HepG2 (cell line): ENCODE results near the gene NLRC3. TPM values are rescaled to one million over a fixed set of nuclear protein-coding genes. Genes with fewer than 3 reads are reported as not detected.

ENCODE experiments used
- ATAC-seq: fragments of 200-7000 bp; cut with Tn5 transposase; 3 replicates; pipeline ENCODE4 v1.9.1; 2020; ENCODE audit warnings: mild to moderate bottlenecking, moderate library complexity
- BruUV-seq: library from RNA; stranded (reverse); fragments of 400-500 nt; replicated peaks from 2 replicates; lab custom pipeline; 2021; lab: Mats Ljungman, UMichigan
- CTCF ChIA-PET: fragments of 300-600 bp; formaldehyde crosslinking; extraction: SDS; loops from one replicate; lab custom pipeline; 2021; ENCODE audit warnings: low total read pairs, inconsistent platforms, low intra/inter-chr PET ratio; lab: Yijun Ruan, JAX
- POLR2A ChIA-PET: fragments of 350-600 bp; sonication (Branson Sonifier 250); formaldehyde crosslinking; loops from one replicate; lab custom pipeline; 2020; ENCODE audit warnings: antibody characterized with exemption, inconsistent platforms; lab: Yijun Ruan, JAX
- DNase-seq: peaks from one replicate; pipeline ENCODE4 v3.0.0-alpha.2; 2015; ENCODE audit warnings: low spot score
- FAIRE-seq: peaks from 3 replicates; lab custom pipeline; 2011; peaks lifted over from hg19 to GRCh38; lab: Jason Lieb, UNC
- H2AFZ ChIP-seq: one replicate; pipeline ENCODE4 v1.6.1; 2011; ENCODE audit warnings: low read length, inconsistent platforms
- H3K27ac ChIP-seq: fragments of 300-600 bp; 3 replicates; pipeline ENCODE4 v1.8.0; 2011; ENCODE audit warnings: mixed run types, mild to moderate bottlenecking, mixed read lengths, low read length, inconsistent platforms; ENCODE audit not compliant: insufficient read depth; ENCODE audit errors: extremely low read length
- H3K27me3 ChIP-seq, 2 experiments: fragments of 200-600 bp in 1 of 2; 2 replicates in 1 of 2; 3 replicates in 1 of 2; pipeline versions ENCODE4 v1.6.0 to v1.8.0; 2011; ENCODE audit warnings: low read length in 2 of 2, mild to moderate bottlenecking in 2 of 2, moderate library complexity in 2 of 2, inconsistent platforms in 1 of 2; ENCODE audit not compliant: insufficient read depth in 2 of 2, control insufficient read depth in 1 of 2
- H3K36me3 ChIP-seq, 2 experiments: fragments of 200-600 bp in 1 of 2; replicated peaks in 1 of 2; 2 replicates in 1 of 2; 3 replicates in 1 of 2; pipeline versions ENCODE4 v1.5.1 to v1.8.0; 2011; ENCODE audit warnings: low read length in 2 of 2, inconsistent platforms in 1 of 2; ENCODE audit not compliant: insufficient read depth in 2 of 2, control insufficient read depth in 1 of 2
- H3K4me1 ChIP-seq: 2 replicates; pipeline ENCODE4 v1.5.1; 2012; ENCODE audit warnings: low read length, inconsistent platforms; ENCODE audit not compliant: insufficient read depth
- H3K4me2 ChIP-seq: 2 replicates; pipeline ENCODE4 v1.6.0; 2011; ENCODE audit warnings: low read depth, low read length, inconsistent platforms
- H3K4me3 ChIP-seq, 3 experiments: fragments of 200-600 bp in 1 of 3; sonication (generic), shearing (Covaris generic) in 1 of 3; replicated peaks in 1 of 3; 2 replicates each; pipeline ENCODE4 v1.5.1; 2011 to 2016; ENCODE audit warnings: low read length in 3 of 3, inconsistent platforms in 2 of 3, low read depth in 2 of 3, mild to moderate bottlenecking in 2 of 3, control low read depth in 1 of 3, mixed read lengths in 1 of 3; ENCODE audit not compliant: insufficient read depth in 1 of 3
- H3K79me2 ChIP-seq: one replicate; pipeline ENCODE4 v1.6.1; 2011; ENCODE audit warnings: low read length, inconsistent platforms; ENCODE audit not compliant: insufficient read depth
- H3K9ac ChIP-seq: 2 replicates; pipeline ENCODE4 v1.6.0; 2011; ENCODE audit warnings: mild to moderate bottlenecking, low read depth, low read length, inconsistent platforms; ENCODE audit not compliant: insufficient read depth
- H3K9me3 ChIP-seq: 2 replicates; pipeline ENCODE4 v1.5.1; 2012; ENCODE audit warnings: mild to moderate bottlenecking, low read length
- H4K20me1 ChIP-seq: 2 replicates; pipeline ENCODE4 v1.6.0; 2011; ENCODE audit warnings: inconsistent platforms, mild to moderate bottlenecking, low read length, moderate library complexity; ENCODE audit not compliant: insufficient read depth
- DPF2 ChIP-seq: sonication (generic); formaldehyde crosslinking; IDR thresholded peaks from 2 replicates; pipeline ENCODE4 v1.4.0; 2020; ENCODE audit warnings: mild to moderate bottlenecking, low read depth, missing genetic modification reagents, borderline replicate concordance
- PHB2 ChIP-seq: fragments of 450-650 bp; IDR thresholded peaks from 2 replicates; pipeline ENCODE4 v1.6.1; 2018; ENCODE audit not compliant: partially characterized antibody
- ZNF652 ChIP-seq: IDR thresholded peaks from 2 replicates; pipeline ENCODE4 v1.6.1; 2016; ENCODE audit warnings: low read depth, borderline replicate concordance
- ZNF768 ChIP-seq: sonication (generic); formaldehyde crosslinking; IDR thresholded peaks from 2 replicates; pipeline ENCODE4 v1.4.0; 2020; ENCODE audit warnings: missing genetic modification reagents
- ZNF781 ChIP-seq: sonication (generic); formaldehyde crosslinking; IDR thresholded peaks from 2 replicates; pipeline ENCODE4 v1.5.1; 2020; ENCODE audit warnings: borderline replicate concordance, mild to moderate bottlenecking, missing genetic modification reagents; ENCODE audit errors: not compliant biosample characterization
- WGBS: methylation state at CpG from one replicate; pipeline ENCODE4 v1.1.6; 2017; ENCODE audit warnings: low lambda C conversion rate; 5-methylcytosine and 5-hydroxymethylcytosine counted together
- in situ Hi-C: cut with HindIII; loops from 2 replicates; pipeline ENCODE4 v1.10.0; 2017; ENCODE audit warnings: low pct_unique_long_range_greater_than_20kb; ENCODE audit not compliant: extremely low pct_ligation_motif_present
- intact Hi-C: fragments of 100-400 bp; cut with micrococcal nuclease; formaldehyde crosslinking; loops from one replicate; pipeline ENCODE4 v1.10.0; 2022; ENCODE audit not compliant: unreplicated experiment
- polyA plus RNA-seq, 8 experiments: library from polyadenylated mRNA; depleted of rRNA in 3 of 8; stranded (reverse) in 7 of 8; unstranded in 1 of 8; fragments of >200 nt; fragmentation: Illumina TruSeq in 4 of 8; extraction: Trizol in 4 of 8; gene quantifications; 2 replicates each; pipeline versions ENCODE4 v1.2.1 to v1.2.3, GENCODE V29; 2011 to 2016; ENCODE audit warnings: low read depth in 4 of 8, missing spikeins in 1 of 8, mixed read lengths in 1 of 8; ENCODE audit not compliant: insufficient read depth in 1 of 8
- total RNA-seq, 5 experiments: library from RNA; depleted of rRNA; stranded (reverse); fragments of >200 nt; fragmentation: Illumina TruSeq; extraction: Trizol; gene quantifications; 2 replicates each; pipeline ENCODE4 v1.2.3, GENCODE V29; 2016; ENCODE audit warnings: low read depth in 1 of 5
- TF ChIP-seq, protein P1 (sequence below): sonication (generic); formaldehyde crosslinking; IDR thresholded peaks from 2 replicates; pipeline ENCODE4 v1.8.0; 2022; ENCODE audit warnings: mild to moderate bottlenecking, missing genetic modification reagents, moderate library complexity

The NLRC3 gene
- total and polyA plus RNA-seq, 2 of the 13 experiments (the other 11 are each of a cell fraction or from before 2014, with no cell fraction given) = not detected

DNA sequence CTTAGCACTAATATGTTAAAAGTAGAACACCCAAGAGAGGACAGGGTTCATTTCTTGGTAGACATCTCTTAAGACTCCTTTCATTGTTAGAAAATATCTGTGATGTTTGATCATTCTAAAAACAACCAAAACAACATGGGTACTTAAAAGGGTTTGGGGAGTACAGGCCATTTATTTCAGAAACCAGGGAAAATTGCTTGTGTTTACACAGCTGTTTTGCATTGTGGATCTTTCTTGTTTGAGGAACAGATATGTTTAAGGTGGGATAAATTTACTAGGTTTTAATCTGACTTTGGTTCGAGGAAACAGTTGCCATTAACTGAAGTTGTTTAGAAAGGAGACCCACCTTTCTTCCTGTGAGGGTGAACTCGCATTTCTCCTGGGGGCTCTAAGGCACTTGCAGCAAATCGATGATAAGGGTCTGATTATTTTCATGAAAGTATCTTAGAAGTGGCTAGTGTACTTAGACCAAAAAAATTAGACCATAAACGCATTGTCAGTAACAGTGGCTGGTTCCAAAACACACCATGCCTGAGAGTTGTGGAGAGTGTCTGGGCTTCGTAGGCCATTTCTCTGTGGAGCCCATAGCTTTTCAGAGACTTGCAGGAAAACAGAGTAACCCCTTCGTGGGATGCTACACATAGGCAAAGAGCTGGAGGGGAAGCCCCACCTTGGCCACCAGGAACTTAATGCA lies 58.8 kb downstream of the NLRC3 start:
- H3K9ac ChIP-seq = no peak overlapping the region
- no peaks in the 10 kb centered on the region for H3K27me3 ChIP-seq
- no TSS peak for BruUV-seq
- H3K4me1 ChIP-seq = peaks cover 18% of the 10 kb centered on the region
- no peaks in the 10 kb centered on the region for H3K79me2 ChIP-seq
- no peak overlapping the region for H3K4me2 ChIP-seq
- H3K27ac ChIP-seq = no peak overlapping the region
- no peak overlapping the region for H2AFZ ChIP-seq
- no peak for ATAC-seq
- no peaks in the 10 kb centered on the region for H4K20me1 ChIP-seq
- POLR2A ChIA-PET = no interaction called here
- H3K4me3 ChIP-seq = no peak overlapping the region
- no peak for DNase-seq
- intact Hi-C loops = no loop called here
- 91% methylated on average over 6 of the region's 6 CpGs for WGBS
- peaks cover 10 to 42% of the 10 kb centered on the region in 2 experiments for H3K36me3 ChIP-seq
- FAIRE-seq = no peak
- TF ChIP-seq, protein P1, sequence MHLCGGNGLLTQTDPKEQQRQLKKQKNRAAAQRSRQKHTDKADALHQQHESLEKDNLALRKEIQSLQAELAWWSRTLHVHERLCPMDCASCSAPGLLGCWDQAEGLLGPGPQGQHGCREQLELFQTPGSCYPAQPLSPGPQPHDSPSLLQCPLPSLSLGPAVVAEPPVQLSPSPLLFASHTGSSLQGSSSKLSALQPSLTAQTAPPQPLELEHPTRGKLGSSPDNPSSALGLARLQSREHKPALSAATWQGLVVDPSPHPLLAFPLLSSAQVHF (CRISPR knock-in tag) = no peak
- TF ChIP-seq ZNF781 (CRISPR knock-in tag) (no peak), DPF2 (no peak), ZNF652 (CRISPR knock-in tag) (no peak)
- CTCF ChIA-PET = no interaction called here
- H3K9me3 ChIP-seq = no peaks in the 10 kb centered on the region
- in situ Hi-C loops = no loop called here

DNA sequence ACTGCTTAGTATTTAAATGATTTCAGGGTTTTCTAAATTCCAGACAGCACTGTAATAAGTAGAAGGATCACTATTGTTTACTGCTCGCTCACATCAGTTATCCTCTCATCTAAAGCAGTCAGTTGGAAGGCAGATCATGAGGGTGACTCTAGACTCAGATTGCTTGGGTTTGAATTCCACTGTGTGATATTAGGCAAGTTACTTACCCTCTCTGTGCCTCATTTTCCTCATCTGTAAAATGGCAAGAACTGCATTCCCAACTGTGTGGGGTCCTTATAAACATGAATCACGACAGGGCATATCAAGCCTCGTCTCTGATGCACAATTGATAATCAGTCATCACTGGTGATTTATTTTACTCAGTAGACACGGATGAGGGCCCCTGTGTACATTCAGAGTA lies 61.3 kb downstream of the NLRC3 start:
- POLR2A ChIA-PET = no interaction called here

More for the DNA sequence above, 61.3 kb downstream of the NLRC3 start:
- no peak overlapping the region for H3K9ac ChIP-seq
- no peak overlapping the region for H2AFZ ChIP-seq
- H3K9me3 ChIP-seq = no peaks in the 10 kb centered on the region
- TF ChIP-seq ZNF768 (CRISPR knock-in tag) (peak; percentile 47; the same call in 1 of the 2 replicates), PHB2 (no peak)
- H4K20me1 ChIP-seq = no peaks in the 10 kb centered on the region
- H3K27ac ChIP-seq = no peak overlapping the region
- peaks cover 11% of the 10 kb centered on the region for H3K4me1 ChIP-seq
- WGBS = 98% methylated on average over 4 of the region's 4 CpGs
- H3K36me3 ChIP-seq = peaks cover 13 to 49% of the 10 kb centered on the region in 2 experiments
- intact Hi-C loops = no loop called here
- H3K79me2 ChIP-seq = no peaks in the 10 kb centered on the region
- H3K27me3 ChIP-seq = no peaks in the 10 kb centered on the region
- no TSS peak for BruUV-seq
- ATAC-seq (no peak), DNase-seq (no peak), FAIRE-seq (no peak)
- in situ Hi-C loops = no loop called here
- H3K4me2 ChIP-seq = no peak overlapping the region
- CTCF ChIA-PET = no interaction called here
- no peak overlapping the region for H3K4me3 ChIP-seq
